ENCODE data around the gene CCDC171. TPM values are rescaled to one million over a fixed set of nuclear protein-coding genes. Genes with fewer than 3 reads are reported as not detected.
A peak's percentile ranks its signal among the peaks of the same experiment; 100 is the strongest.

Gene CCDC171
- total and polyA plus RNA-seq, 8 donors, result 1.2 to 26.3 (median 2.7) TPM; not detected in 1

GRCh38 chr9:15942831-15943424 is 390.1 kb downstream of the CCDC171 start:
- intact Hi-C loops (cut with DNase I; ENCODE audit: low total_unique reads), result no loop called here
- Histone ChIP-seq H3K4me3 (no peak overlapping the region), H3K36me3 (no peaks in the 10 kb centered on the region), H3K9me3 (no peaks in the 10 kb centered on the region), H3K27me3 (no peaks in the 10 kb centered on the region), H3K4me1 (no peaks in the 10 kb centered on the region), H3K27ac (no peak overlapping the region)
- WGBS, 5 donors, result 70 to 80% (median 76%) methylated on average over 3 of the region's 3 CpGs
- peak in 1 of 2 donors; percentile 9 for DNase-seq
- TF ChIP-seq POLR2AphosphoS5 (IDR thresholded peaks at IDR 0.05), result no peak
- TF ChIP-seq CTCF (IDR thresholded peaks at IDR 0.05), result no peak
- TF ChIP-seq EP300 (IDR thresholded peaks at IDR 0.05), result no peak
- TF ChIP-seq POLR2A (IDR thresholded peaks at IDR 0.05), result no peak

DNA sequence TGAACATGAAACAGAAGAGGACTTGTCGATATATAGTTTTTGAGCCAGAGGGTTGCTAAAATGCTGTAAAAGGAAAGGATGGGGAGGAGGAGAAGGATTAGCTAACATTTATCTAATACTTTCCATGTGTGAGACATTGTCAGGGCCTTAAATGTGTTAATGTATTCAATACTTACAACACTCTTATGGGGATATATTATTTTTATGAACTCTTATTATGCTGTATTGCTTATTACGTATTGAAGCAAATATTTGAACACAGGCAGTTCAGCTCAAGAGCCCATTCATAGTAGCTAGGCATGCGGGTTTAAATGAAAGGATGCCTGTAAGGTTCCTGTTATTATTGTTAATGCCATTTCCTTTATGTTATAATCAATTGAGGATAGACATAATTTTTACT is 391.5 kb downstream of the CCDC171 start:
- no peak for DNase-seq
- H3K4me3 ChIP-seq, result no peak overlapping the region
- intact Hi-C loops (cut with DNase I; ENCODE audit: low total_unique reads), result no loop called here

DNA sequence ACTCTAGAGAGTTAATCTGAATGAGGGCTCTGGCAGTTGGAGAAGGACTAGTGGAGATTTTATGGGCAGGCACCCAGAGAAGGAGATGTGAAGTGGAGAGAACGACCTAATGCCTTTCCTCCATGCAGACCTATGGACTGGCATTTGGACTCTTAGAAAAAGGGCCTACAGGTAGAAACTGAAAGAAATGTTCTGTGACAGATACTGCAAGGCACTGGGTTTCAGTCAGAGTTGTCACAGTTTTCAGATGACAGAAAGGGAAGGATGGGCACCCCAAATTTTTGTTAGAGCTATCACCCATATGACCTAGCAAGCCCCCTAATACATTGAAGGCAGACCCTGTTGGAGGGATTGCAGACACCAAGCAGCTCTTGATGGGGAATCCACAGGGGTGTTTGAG is 406.8 kb downstream of the CCDC171 start:
- intact Hi-C loops (cut with DNase I; ENCODE audit: low total_unique reads), result no loop called here
- no peak overlapping the region for H3K4me3 ChIP-seq
- WGBS, 5 donors, result 58 to 67% (median 63%) methylated on average over 1 of the region's 1 CpG
- no peaks in the 10 kb centered on the region for H3K36me3 ChIP-seq
- H3K9me3 ChIP-seq, result no peaks in the 10 kb centered on the region
- no peaks in the 10 kb centered on the region for H3K4me1 ChIP-seq
- H3K27ac ChIP-seq, result no peak overlapping the region
- no peak for DNase-seq
- H3K27me3 ChIP-seq, result no peaks in the 10 kb centered on the region
- TF ChIP-seq POLR2A (IDR thresholded peaks at IDR 0.05) (no peak), EP300 (IDR thresholded peaks at IDR 0.05) (no peak), POLR2AphosphoS5 (IDR thresholded peaks at IDR 0.05) (no peak), CTCF (IDR thresholded peaks at IDR 0.05) (no peak)

More for the DNA sequence above, 391.5 kb downstream of the CCDC171 start:
- Histone ChIP-seq H3K9me3 (no peaks in the 10 kb centered on the region), H3K36me3 (no peaks in the 10 kb centered on the region), H3K27me3 (no peaks in the 10 kb centered on the region), H3K27ac (no peak overlapping the region), H3K4me1 (no peaks in the 10 kb centered on the region)
- TF ChIP-seq POLR2AphosphoS5 (IDR thresholded peaks at IDR 0.05), result no peak
- no peak for TF ChIP-seq POLR2A (IDR thresholded peaks at IDR 0.05)
- TF ChIP-seq EP300 (IDR thresholded peaks at IDR 0.05), result no peak
- no peak for TF ChIP-seq CTCF (IDR thresholded peaks at IDR 0.05)
- 92 to 95% (median 94%) methylated on average over 3 of the region's 3 CpGs for WGBS, 5 donors

DNA sequence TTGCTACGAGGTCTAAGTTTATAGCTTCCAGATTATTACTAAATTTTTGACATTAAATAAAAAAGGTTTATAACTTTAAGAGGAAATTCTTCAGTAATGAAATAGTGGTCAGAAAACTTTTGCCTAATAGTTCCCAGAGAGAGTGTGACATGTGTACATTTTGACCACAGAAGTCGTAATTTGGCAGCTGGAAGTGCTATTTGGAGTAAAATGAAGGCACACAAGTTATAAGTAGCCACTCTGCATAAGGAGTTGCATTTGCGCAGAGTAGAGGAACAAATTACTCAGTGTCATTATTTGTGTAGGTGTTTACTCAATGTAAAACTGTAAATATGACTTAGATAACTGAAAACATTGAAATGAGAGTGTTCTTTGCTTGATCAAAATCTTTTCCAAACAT is 408.4 kb downstream of the CCDC171 start:
- H3K9me3 ChIP-seq, result no peaks in the 10 kb centered on the region

More for the DNA sequence above, 408.4 kb downstream of the CCDC171 start:
- Histone ChIP-seq H3K4me1 (no peaks in the 10 kb centered on the region), H3K36me3 (no peaks in the 10 kb centered on the region), H3K4me3 (no peak overlapping the region), H3K27me3 (no peaks in the 10 kb centered on the region), H3K27ac (no peak overlapping the region)
- no peak for DNase-seq
- 51 to 72% (median 65%) methylated on average over 3 of the region's 3 CpGs for WGBS, 5 donors
- intact Hi-C loops (cut with DNase I; ENCODE audit: low total_unique reads), result no loop called here
- no peak for TF ChIP-seq EP300 (IDR thresholded peaks at IDR 0.05)
- TF ChIP-seq POLR2AphosphoS5 (IDR thresholded peaks at IDR 0.05), result no peak
- TF ChIP-seq CTCF (IDR thresholded peaks at IDR 0.05), result no peak
- TF ChIP-seq POLR2A (IDR thresholded peaks at IDR 0.05), result no peak
